ENCODE measurements around the gene TCP10L. TPM values are rescaled to one million over a fixed set of nuclear protein-coding genes. Genes with fewer than 3 reads are reported as not detected.
"Not testable (repeated sequence)": the region's sequence is repeated elsewhere in the genome, so short reads cannot be mapped to it uniquely, and the experiment has no call there.

Gene TCP10L
- total RNA-seq, 4 donors from 2014 or later, result 1.3 to 1.9 TPM; not detected in 2

GRCh38 chr21:32565856-32566465, 19.4 kb downstream of the TCP10L start:
- DNase-seq, result no peak
- Histone ChIP-seq H3K4me1 (no peaks in the 10 kb centered on the region), H3K27ac (no peak overlapping the region), H3K4me3 (no peak overlapping the region), H3K9me3 (no peaks in the 10 kb centered on the region), H3K27me3 (no peaks in the 10 kb centered on the region), H3K36me3 (no peaks in the 10 kb centered on the region)
- no peak for TF ChIP-seq POLR2A (IDR thresholded peaks at IDR 0.05)
- no peak for TF ChIP-seq CTCF (IDR thresholded peaks at IDR 0.05)
- intact Hi-C loops (cut with DNase I; ENCODE audit: low total_unique reads), result loop anchor here (10.0 kb wide), 1 partner anchor 161 kb away; no protein-coding TSS in a partner anchor

GRCh38 chr21:32562915-32563314, 22.4 kb downstream of the TCP10L start:
- Histone ChIP-seq H3K27ac (peak overlapping the region; percentile 66 to 79), H3K4me3 (no peak overlapping the region), H3K9me3 (no peaks in the 10 kb centered on the region), H3K36me3 (no peaks in the 10 kb centered on the region), H3K27me3 (no peaks in the 10 kb centered on the region), H3K4me1 (no peaks in the 10 kb centered on the region)
- intact Hi-C loops (cut with DNase I; ENCODE audit: low total_unique reads), result loop anchor here (10.0 kb wide), 1 partner anchor 158 kb away; no protein-coding TSS in a partner anchor
- DNase-seq, result no peak
- TF ChIP-seq CTCF (IDR thresholded peaks at IDR 0.05), result no peak
- no peak for TF ChIP-seq POLR2A (IDR thresholded peaks at IDR 0.05)

GRCh38 chr21:32562426-32562825, 22.9 kb downstream of the TCP10L start:
- peak; percentile 70 to 81 for DNase-seq
- no peaks in the 10 kb centered on the region for H3K9me3 ChIP-seq
- H3K4me3 ChIP-seq, result no peak overlapping the region
- intact Hi-C loops (cut with DNase I; ENCODE audit: low total_unique reads), result loop anchor here (10.0 kb wide), 1 partner anchor 158 kb away; no protein-coding TSS in a partner anchor
- H3K27ac ChIP-seq, result peak overlapping the region; percentile 66 to 79
- TF ChIP-seq CTCF (IDR thresholded peaks at IDR 0.05) (peak; percentile 63 to 74 (median 68)), POLR2A (IDR thresholded peaks at IDR 0.05) (no peak)
- H3K4me1 ChIP-seq, result no peaks in the 10 kb centered on the region
- no peaks in the 10 kb centered on the region for H3K36me3 ChIP-seq
- no peaks in the 10 kb centered on the region for H3K27me3 ChIP-seq

GRCh38 chr21:32561476-32561875, 23.8 kb downstream of the TCP10L start:
- not testable (repeated sequence) for DNase-seq, H3K36me3 ChIP-seq, H3K27me3 ChIP-seq, H3K4me3 ChIP-seq, H3K4me1 ChIP-seq, H3K9me3 ChIP-seq
- intact Hi-C loops (cut with DNase I; ENCODE audit: low total_unique reads), result loop anchor here (10.0 kb wide), 1 partner anchor 157 kb away; no protein-coding TSS in a partner anchor
- peak overlapping the region; percentile 66 to 79 for H3K27ac ChIP-seq

- TF ChIP-seq POLR2A (IDR thresholded peaks at IDR 0.05), result no peak
- no peak for TF ChIP-seq CTCF (IDR thresholded peaks at IDR 0.05)
- H3K36me3 ChIP-seq, result no peaks in the 10 kb centered on the region
- no peak overlapping the region for H3K4me3 ChIP-seq
- no peaks in the 10 kb centered on the region for H3K4me1 ChIP-seq
- no peaks in the 10 kb centered on the region for H3K27me3 ChIP-seq
- intact Hi-C loops (cut with DNase I; ENCODE audit: low total_unique reads), result loop anchor here (10.0 kb wide), 1 partner anchor 156 kb away; no protein-coding TSS in a partner anchor
- H3K27ac ChIP-seq, result no peak overlapping the region
- no peak for DNase-seq
- H3K9me3 ChIP-seq, result no peaks in the 10 kb centered on the region
These were observed 24.4 kb downstream of the TCP10L start for GRCh38 chr21:32560896-32561295.
